Femur (tissue), 1 donor: ENCODE results near the gene RNF175.
"Not testable (repeated sequence)": the region's sequence is repeated elsewhere in the genome, so short reads cannot be mapped to it uniquely, and the experiment has no call there.

ENCODE experiments used
- DNase-seq: peaks from one replicate; pipeline ENCODE4 v3.0.0-alpha.2; 2017

RNF175 gene

DNA sequence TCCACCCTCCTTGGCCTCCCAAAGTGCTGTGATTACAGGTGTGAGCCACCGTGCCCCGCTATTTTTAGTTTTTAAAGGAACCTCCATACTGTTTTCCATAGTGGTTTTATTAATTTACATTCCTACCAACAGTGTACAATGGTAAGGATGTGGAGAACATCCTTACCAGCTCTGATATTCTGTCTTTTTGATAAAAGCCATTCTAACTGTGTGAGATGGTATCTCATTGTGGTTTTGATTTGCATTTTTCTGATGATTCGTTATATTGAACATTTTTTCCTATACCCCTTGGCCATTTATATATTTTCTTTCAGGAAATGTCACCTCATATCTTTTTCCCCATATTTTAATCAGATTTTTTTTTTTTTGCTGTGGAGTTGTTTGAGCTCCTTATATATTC is 90.0 kb downstream of the RNF175 start:
- no peak for DNase-seq

- DNase-seq, result no peak
These were observed 91.2 kb downstream of the RNF175 start for GRCh38 chr4:153668647-153669046.

- not testable (repeated sequence) for DNase-seq
These were observed 93.3 kb downstream of the RNF175 start for GRCh38 chr4:153666505-153666904.

GRCh38 chr4:153663667-153664066 is 96.2 kb downstream of the RNF175 start:
- DNase-seq, result no peak

- no peak for DNase-seq
These were observed 97.9 kb downstream of the RNF175 start for GRCh38 chr4:153661908-153662307.

DNA sequence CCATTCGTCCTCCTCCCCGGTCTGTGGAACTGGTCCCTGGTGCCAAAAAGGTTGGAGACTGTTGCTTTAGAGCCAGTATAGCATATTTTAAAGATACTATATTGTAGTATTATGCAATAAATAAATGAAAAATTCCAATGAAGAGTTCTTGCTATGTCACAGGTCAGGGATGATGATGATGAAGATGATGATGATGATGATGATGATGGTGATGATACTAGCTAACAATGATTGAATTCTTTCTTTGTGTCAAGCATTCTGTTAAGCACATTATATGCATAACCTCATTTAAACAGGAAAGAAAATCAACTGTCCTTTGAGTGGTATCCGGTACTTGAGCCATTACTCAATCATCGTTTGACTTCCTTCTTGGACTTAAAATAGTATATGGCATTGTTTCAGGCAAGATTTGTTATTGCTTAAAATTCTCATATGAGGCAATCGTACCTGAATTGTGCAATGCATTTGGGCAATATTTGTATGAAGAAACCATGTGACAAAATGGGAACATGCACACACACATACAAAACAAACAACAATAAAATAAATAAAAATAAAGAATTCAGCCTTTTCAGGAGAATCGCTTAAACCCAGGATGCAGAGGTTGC is 98.5 kb downstream of the RNF175 start:
- no peak for DNase-seq
